Activated CD8-positive, alpha-beta memory T cell treated with anti-CD3 and anti-CD28 coated beads, Interleukin-2, amount 50 U/mL, for 24 hours (primary cell): ENCODE measurements around the gene FHOD3.

Source experiments
- DNase-seq: peaks from one replicate; pipeline ENCODE4 v3.0.0-alpha.2; 2020; ENCODE audit errors: extremely low read depth

FHOD3 gene

DNA sequence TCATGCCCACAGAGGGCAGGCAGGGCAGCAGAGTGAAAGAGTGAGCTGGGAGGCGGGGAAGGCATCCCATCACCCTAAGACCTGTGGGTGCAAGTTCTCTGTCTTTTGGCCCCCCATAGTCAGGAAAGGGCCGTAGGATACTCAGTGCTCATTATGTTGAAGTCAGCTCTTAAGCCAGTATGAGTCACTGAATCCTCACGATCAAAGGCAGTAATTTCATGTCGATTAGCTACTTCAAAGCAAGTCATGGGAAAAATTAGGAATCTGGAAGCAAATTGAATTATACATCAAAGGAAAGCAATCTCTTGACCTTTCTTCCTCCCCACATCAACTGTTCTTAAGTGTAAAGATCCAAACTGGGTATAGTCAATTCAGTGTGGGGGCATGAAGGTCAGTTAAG, 178.9 kb downstream of the FHOD3 start:
- DNase-seq: no peak

DNA sequence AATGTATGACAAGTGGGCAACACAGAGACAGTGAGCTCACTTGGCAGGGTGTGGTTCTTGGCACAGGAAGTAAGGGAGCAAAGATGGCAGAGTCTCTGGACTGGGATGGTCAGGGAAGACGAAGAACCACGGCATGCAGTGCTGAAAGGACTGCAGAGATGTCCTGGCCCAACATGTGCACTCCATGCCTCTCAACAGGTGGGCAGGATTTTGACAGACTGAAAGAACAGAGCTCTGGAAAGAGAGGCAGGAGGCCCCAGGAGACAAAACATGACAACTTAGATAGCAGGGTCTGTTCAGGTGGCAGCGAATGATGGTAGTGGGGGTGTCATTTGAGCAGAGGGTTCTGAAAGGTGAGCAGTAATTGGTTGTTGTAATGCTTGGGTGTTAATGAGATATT, 180.3 kb downstream of the FHOD3 start:
- DNase-seq: no peak

DNA sequence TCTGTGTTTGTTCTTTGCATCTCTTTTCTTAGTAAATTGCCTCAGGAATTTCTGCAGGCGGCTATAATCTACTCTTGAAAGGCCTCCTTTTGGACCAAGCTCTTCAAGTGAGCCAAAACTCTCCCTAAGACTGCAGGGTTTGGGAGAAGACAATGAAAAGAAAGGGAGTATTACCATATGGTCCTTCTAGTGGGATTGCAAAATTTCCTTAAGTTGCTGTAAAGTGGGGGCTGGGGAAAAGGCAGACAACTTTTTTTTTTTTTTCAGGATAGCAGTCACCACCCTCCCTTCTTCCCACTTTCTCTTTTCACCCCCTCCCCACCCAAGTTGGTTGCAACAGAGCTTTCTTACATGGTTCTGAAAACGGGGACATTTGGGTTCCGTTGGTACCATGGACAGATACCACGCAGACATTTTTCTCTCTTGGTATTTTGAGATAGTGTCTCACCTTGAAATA, 183.7 kb downstream of the FHOD3 start:
- DNase-seq: no peak

GRCh38 chr18:36481935-36482334, 184.4 kb downstream of the FHOD3 start:
- no peak for DNase-seq

- no peak for DNase-seq
Measured at GRCh38 chr18:36484591-36484990, 187.1 kb downstream of the FHOD3 start.

DNA sequence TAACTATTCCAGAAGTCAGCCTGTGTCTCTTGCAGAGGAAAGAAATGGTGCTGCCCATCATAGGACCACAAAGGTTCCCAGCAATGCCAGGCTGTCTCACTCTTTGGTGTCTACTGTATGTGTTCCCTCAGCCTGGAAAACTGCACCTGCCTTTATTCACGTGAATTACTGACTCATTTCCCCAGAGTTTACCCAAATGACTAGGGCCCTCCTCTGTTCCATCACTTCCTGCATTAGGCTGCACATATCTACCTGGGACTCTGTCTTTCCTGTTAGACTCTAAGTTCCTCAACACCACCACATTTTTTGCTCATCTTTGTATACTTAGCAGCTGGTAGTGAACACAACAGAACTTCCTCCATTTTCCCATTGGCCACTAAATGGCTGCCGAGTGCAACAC, 188.3 kb downstream of the FHOD3 start:
- no peak for DNase-seq

DNA sequence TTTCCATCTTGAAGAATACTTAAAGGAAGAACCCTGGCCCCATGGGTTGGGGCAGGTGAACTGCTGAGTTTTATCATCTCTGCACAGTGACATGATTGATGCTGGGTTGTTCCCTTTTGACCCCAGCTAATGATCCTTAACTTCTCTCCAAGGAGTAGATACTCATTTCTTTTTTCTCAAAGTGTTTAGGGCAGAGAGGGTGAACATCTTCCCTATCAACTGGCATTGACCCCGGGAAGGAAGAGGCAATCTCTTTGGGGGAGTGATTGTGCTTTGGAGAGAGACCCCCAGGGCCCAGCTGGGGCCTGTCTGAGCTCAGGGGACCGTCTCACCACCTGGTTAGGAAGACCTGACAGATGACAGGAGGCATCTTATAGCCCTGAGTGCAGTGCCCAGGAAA, 190.6 kb downstream of the FHOD3 start:
- DNase-seq: no peak

DNA sequence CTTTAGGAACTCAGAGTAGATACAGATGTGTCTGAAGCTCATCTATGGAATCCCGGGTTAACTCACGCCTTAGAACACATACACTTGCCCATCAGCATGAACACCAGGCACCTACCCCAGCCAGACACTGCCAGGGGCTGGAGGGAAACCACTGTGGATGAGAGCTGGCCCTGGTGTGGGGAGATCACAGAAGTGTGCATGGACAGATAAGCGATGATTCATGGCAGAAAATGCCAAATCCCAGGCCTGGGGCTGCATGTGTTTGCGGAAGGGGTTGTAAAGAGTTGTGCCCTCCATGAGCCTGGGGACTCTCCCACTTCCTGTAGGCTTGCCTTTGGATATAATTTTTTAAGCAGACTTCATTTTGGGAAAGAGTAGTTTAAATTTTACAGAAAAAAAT, 193.4 kb downstream of the FHOD3 start:
- DNase-seq: no peak

DNA sequence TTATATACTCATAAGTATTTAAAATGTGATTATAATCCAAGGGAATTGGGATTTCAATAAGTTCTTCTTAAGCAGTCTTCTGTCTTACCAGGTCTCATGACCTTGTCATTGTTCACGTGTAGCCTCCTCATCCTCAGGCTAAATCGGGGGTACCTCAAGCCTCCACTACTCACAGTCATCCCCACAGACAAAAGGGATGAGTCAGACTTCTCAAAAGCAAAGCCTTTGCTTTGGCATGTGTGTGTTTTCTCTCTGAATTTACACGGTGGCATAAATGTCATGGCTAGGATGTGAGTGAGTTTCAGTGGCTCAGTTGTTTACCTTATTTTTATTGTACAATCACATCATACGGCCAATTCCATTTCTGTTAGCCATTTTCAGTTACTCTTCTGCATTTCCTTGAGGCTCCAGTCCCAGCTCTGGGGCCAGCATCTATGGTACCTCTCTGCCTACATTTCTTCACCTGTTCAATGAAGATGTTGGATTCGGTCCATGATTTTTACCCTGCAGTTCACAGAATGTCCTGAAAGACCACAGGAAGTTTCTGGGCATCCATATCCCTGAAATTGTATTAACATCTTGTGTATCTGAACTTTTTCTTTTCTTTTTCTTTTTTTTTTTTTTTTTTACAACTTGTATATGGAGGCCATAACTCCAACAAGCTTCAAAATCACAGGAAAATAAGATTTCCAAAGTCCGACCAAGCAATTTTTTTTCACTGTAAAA, 195.3 kb downstream of the FHOD3 start:
- no peak for DNase-seq

- no peak for DNase-seq
Measured at GRCh38 chr18:36493349-36494159, 196.0 kb downstream of the FHOD3 start.

GRCh38 chr18:36494160-36494437, 196.6 kb downstream of the FHOD3 start:
- DNase-seq: no peak

DNA sequence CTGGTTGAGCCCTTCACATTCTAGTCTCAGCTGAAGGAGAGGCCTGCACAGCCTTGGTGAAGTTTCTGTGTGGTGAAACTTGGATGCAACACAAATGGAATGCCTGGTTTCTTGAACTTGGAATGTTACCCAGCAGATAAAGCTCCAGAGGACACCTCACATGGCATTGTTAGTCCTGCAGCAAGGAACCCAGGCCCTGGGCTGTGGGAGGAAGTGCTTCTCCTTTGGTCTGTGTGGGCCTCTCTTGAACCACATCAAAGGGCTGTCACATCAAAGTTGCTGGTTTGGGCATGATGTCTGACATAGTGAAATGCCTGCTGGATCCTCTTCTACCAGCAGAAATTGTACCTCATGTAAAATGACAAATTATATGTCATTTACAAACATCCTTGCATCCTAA, 198.5 kb downstream of the FHOD3 start:
- no peak for DNase-seq

DNA sequence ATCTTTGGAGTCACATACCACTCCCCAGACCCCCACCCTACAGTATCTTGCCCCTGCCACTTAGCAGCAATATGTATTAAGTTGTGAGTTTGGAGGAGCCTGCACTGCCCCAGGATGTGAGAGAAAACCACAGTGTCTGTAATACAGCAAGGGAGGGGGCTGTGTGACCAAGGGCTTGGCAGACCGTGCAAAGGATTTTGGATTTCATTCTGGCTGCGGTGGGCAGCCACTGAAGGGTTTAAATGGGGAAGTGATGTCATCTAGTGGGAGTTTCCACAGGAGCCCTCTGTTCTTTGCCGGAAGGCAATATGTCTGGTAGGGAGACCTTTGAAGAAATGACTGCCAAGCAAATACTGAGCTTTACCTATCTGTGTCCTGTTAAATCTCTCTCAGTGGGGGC, 202.4 kb downstream of the FHOD3 start:
- DNase-seq: no peak

DNA sequence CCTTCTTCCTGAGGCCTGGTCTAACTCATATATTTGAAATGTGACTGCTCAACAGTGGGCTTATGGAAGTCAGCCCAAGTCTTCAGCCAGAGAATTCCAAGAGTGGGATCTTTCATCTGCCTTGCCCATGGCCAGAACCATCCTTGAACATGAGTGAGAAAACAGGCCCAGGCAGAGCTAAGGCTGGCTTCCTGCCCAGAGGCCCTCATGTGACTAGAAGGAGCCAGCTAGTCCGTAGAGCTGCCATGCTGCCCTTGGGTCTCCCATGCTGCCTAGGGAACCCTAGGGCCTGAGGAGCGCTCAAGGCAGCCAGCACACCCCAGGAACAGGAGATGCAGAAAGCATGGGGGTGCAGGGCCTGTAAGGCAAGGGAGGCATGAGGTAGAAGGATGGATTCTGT, 203.6 kb downstream of the FHOD3 start:
- DNase-seq: no peak

- no peak for DNase-seq
Measured at GRCh38 chr18:36503477-36503876, 206.0 kb downstream of the FHOD3 start.

GRCh38 chr18:36504928-36505327, 207.4 kb downstream of the FHOD3 start:
- no peak for DNase-seq

DNA sequence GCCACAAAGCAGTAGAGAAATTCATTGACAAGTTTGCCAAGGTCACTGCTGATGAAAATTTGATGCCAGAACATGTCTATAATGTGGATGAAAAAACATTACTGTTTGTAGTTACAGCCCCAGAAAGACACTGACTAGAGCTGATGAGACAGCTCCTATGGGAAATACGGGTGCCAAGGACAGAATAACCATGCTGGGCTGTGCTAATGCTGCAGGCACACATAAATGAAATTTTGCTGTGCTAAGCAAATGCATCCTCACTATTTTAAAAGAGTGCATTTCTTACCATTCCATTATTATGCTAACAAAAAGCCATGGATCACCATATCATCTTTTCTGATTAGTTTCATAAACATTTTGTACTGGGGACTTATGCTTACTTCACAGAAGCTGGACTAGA, 208.2 kb downstream of the FHOD3 start:
- no peak for DNase-seq

GRCh38 chr18:36509646-36510197, 212.2 kb downstream of the FHOD3 start:
- DNase-seq: no peak

- no peak for DNase-seq
Measured at GRCh38 chr18:36511791-36512352, 214.4 kb downstream of the FHOD3 start.

DNA sequence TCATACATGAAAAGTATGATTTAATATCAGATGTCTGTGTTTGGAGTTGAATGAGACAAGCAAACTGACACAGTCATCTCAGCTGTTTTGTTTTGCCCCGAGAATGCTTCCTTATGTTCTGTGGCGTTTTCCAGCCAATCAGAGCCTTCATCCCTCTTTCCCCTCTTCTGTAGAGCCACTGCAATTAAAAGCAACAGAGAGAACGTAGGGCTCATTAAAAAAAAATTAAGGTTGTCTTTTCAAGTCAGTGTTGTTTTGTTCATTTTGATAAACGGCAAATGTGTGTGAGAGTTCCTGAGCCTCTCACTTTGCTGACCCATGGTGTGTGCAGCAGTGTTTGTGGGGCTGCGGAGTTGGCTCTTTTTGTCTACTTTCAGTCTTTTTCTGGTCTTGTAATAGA, 216.0 kb downstream of the FHOD3 start:
- DNase-seq: no peak

- DNase-seq: no peak
Measured at GRCh38 chr18:36514778-36515177, 217.3 kb downstream of the FHOD3 start.

GRCh38 chr18:36516258-36516657, 218.7 kb downstream of the FHOD3 start:
- DNase-seq: no peak

GRCh38 chr18:36516726-36517125, 219.2 kb downstream of the FHOD3 start:
- DNase-seq: no peak
